HG03432 (cell line): ENCODE measurements around the gene GLRB.
A peak's percentile ranks its signal among the peaks of the same experiment; 100 is the strongest.
"Not testable (repeated sequence)": the region's sequence is repeated elsewhere in the genome, so short reads cannot be mapped to it uniquely, and the experiment has no call there.

ENCODE experiments used
- ATAC-seq: cut with Tn5 transposase; IDR thresholded peaks from one replicate; pipeline ENCODE4 v1.9.1; 2021; ENCODE audit warnings: mild to moderate bottlenecking, moderate library complexity; ENCODE audit not compliant: unreplicated experiment

The GLRB gene

GRCh38 chr4:157075811-157076577 is at the start of gene GLRB:
TSS of gene GLRB (plus strand) at chr4:157076150. CDS start at chr4:157078025, 1,875 bp downstream.
- ATAC-seq = peak; percentile 50

- ATAC-seq = no peak
These were observed 40.5 kb upstream of the GLRB start for GRCh38 chr4:157035471-157035870.

GRCh38 chr4:157040405-157040804 is 35.5 kb upstream of the GLRB start:
- ATAC-seq = no peak

GRCh38 chr4:157043131-157043530 is 32.8 kb upstream of the GLRB start:
- no peak for ATAC-seq

GRCh38 chr4:157045507-157046127 is 30.3 kb upstream of the GLRB start:
- ATAC-seq = peak; percentile 91

- ATAC-seq = no peak
These were observed 27.7 kb upstream of the GLRB start for GRCh38 chr4:157048248-157048647.

- ATAC-seq = no peak
These were observed 25.4 kb upstream of the GLRB start for GRCh38 chr4:157050561-157050960.

- ATAC-seq = no peak
These were observed 23.4 kb upstream of the GLRB start for GRCh38 chr4:157052429-157053040.

GRCh38 chr4:157057218-157057617 is 18.7 kb upstream of the GLRB start:
- no peak for ATAC-seq

GRCh38 chr4:157058899-157059298 is 17.1 kb upstream of the GLRB start:
- ATAC-seq = not testable (repeated sequence)

- ATAC-seq = no peak
These were observed 3.9 kb upstream of the GLRB start for GRCh38 chr4:157072002-157072401.

GRCh38 chr4:157075401-157075800 is 549 bp upstream of the GLRB start:
- no peak for ATAC-seq

GRCh38 chr4:157076578-157076947 is 613 bp downstream of the GLRB start:
- no peak for ATAC-seq

GRCh38 chr4:157079441-157079840 is 3.5 kb downstream of the GLRB start:
- ATAC-seq = no peak

GRCh38 chr4:157080605-157081004 is 4.7 kb downstream of the GLRB start:
- no peak for ATAC-seq

GRCh38 chr4:157095716-157096115 is 19.8 kb downstream of the GLRB start:
- no peak for ATAC-seq

GRCh38 chr4:157096439-157096838 is 20.5 kb downstream of the GLRB start:
- ATAC-seq = no peak

- ATAC-seq = no peak
These were observed 23.6 kb downstream of the GLRB start for GRCh38 chr4:157099506-157099905.

- ATAC-seq = no peak
These were observed 28.6 kb downstream of the GLRB start for GRCh38 chr4:157104541-157104940.

- no peak for ATAC-seq
These were observed 38.7 kb downstream of the GLRB start for GRCh38 chr4:157114671-157115070.

- ATAC-seq = no peak
These were observed 39.8 kb downstream of the GLRB start for GRCh38 chr4:157115613-157116335.
